GM18505 (cell line): ENCODE results near the gene CCDC150.
"Not testable (repeated sequence)": the region's sequence is repeated elsewhere in the genome, so short reads cannot be mapped to it uniquely, and the experiment has no call there.

ENCODE experiments used
- ATAC-seq: cut with Tn5 transposase; IDR thresholded peaks from one replicate; pipeline ENCODE4 v1.9.1; 2021; ENCODE audit not compliant: unreplicated experiment
- POLR2A ChIP-seq: IDR thresholded peaks from 4 replicates; pipeline ENCODE4 v1.6.1; 2011; ENCODE audit warnings: borderline replicate concordance; ENCODE audit not compliant: insufficient read depth, insufficient read length; ENCODE audit errors: extremely low read depth

The CCDC150 gene

DNA sequence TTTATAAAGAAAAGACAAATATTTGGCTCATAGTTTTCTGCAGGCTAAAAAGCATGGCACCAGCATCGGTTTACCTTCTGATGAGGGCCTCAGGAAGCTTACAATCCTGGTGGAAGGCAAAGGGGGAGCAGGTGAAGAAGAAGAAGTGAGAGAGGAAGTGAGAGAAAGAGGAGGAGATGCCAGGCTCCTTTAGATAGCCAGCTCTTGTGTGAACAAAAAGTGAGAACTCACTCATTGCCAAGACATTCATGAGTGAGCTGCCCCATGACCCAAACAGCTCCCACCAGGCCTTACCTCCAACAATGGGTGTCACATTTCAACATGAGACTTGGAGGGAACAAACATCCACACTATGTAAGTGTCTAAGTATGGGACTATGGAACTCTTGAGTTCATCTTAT is 14.3 kb downstream of the CCDC150 start:
- no peak for ATAC-seq
- no peak for TF ChIP-seq POLR2A

DNA sequence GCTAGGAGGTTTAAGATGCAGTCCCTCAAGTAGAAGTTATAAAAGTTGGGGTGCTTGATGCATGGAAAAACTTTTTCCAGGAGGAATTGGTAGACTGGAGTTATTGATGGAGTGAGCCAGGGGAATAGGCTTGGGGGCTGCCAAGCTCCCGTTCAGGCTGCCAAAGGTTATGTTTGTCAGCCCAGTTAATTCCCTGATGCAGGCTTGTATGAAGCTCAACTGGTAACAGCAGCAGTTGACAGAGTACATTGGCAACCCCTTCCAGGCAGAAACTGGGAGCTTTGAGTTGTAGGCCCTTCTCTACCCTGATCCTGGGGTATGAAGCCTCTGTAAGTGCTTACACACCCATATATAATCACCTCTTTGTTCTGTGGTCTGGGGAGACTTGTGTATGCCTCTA is 16.2 kb downstream of the CCDC150 start:
- TF ChIP-seq POLR2A, result no peak
- no peak for ATAC-seq

DNA sequence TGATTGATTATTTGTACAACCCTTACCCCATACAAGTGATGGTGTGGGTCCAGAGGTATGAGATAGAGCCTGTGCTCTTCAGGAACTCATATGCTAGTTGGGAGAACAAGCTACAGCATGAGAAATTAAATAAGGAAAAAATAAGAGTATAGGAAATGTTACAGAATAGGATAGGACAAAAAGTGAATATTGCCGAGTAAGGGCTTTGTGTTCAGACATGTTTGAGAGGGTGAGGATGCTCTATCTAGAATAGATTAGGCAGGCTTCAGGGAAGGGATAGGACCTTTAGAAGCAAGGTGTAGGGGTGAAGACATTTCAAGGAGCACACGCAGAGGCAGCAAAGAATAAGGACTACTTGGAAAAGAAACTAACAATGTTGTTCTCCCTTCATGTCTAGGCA is 17.8 kb downstream of the CCDC150 start:
- no peak for TF ChIP-seq POLR2A
- ATAC-seq, result no peak

DNA sequence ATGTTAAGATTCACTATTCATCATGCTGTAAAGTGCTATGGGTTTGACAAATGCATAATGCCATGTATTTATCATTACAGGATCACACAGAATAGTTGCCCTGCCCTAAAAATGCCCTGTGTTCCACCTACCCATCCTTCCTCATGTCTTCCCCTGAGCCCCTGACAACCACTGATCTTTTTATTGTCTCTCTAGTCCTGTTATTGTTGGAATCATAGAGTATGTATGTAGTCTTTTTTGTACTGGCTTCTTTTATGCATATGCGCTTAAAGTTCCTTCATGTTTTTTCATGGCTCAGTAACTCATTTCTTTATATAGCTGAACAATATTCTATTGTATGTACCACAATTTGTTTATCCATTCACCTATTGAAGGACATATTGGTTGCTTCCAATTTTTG is 20.3 kb downstream of the CCDC150 start:
- ATAC-seq, result no peak
- no peak for TF ChIP-seq POLR2A

DNA sequence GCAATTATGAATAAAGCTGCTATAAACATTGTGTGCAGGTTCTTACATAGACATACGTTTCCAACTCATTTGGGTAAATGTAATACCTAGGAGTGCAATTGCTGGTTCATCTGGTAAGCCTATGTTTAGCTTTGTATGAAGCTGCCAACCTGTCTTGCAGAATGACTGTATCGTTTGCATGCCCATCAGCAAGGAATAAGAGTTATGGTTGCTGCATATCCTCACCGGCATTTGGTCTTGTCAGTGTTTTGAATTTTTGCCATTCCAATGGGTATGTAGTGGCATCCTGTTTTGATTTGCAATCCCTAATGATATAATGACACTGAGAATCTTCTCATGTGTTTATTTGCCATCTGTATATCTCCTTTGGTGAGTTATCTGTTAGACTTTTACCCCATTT is 20.7 kb downstream of the CCDC150 start:
- TF ChIP-seq POLR2A, result no peak
- ATAC-seq, result no peak

GRCh38 chr2:196670342-196670741 is 30.8 kb downstream of the CCDC150 start:
- no peak for TF ChIP-seq POLR2A
- ATAC-seq, result no peak

DNA sequence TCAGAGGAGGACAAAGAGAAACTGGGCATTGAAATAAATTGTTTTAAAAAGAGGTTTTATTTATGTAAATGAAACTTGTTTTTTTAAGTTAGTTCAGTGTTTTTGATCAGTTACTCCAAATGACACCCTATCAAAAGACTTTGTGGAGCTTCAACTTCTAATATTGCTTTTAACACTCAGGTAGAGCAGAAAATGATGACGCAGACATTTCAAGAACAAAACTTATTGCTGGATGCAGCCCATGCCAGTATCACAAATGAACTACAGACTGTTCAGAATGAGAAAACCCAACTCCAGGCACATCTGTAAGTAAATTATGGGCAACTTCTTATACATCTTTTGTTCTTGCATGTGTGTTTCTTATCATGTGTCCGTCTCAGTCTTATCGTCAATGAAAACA is 36.4 kb downstream of the CCDC150 start:
- no peak for TF ChIP-seq POLR2A
- ATAC-seq, result no peak

- no peak for ATAC-seq
- no peak for TF ChIP-seq POLR2A
These were observed 37.9 kb downstream of the CCDC150 start for GRCh38 chr2:196677404-196677803.

- ATAC-seq, result no peak
- no peak for TF ChIP-seq POLR2A
These were observed 39.9 kb downstream of the CCDC150 start for GRCh38 chr2:196679368-196679767.

DNA sequence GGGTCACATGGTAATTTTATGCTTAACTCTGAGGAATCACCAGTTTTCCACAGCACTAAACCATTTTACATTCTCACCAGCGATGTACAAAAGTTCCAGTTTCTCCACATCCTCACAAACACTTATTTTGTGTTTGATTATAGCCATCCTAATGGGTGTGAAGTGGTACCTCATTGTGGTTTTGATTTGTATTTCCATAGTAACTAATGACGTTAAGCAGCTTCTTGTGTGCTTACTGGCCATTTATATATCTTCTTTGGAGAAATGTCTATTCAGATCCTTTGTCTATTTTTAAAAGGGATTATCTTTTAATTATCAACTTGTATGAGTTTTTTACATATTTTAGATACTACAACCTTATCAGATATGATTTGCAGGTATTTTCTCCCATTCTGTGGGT is 42.0 kb downstream of the CCDC150 start:
- TF ChIP-seq POLR2A, result no peak
- ATAC-seq, result no peak

- no peak for TF ChIP-seq POLR2A
- ATAC-seq, result no peak
These were observed 46.3 kb downstream of the CCDC150 start for GRCh38 chr2:196685792-196686191.

- not testable (repeated sequence) for ATAC-seq
These were observed 47.2 kb downstream of the CCDC150 start for GRCh38 chr2:196686737-196687136.

- ATAC-seq, result no peak
- no peak for TF ChIP-seq POLR2A
These were observed 57.0 kb downstream of the CCDC150 start for GRCh38 chr2:196696423-196697079.

GRCh38 chr2:196697825-196698224 is 58.3 kb downstream of the CCDC150 start:
- no peak for ATAC-seq
- no peak for TF ChIP-seq POLR2A

DNA sequence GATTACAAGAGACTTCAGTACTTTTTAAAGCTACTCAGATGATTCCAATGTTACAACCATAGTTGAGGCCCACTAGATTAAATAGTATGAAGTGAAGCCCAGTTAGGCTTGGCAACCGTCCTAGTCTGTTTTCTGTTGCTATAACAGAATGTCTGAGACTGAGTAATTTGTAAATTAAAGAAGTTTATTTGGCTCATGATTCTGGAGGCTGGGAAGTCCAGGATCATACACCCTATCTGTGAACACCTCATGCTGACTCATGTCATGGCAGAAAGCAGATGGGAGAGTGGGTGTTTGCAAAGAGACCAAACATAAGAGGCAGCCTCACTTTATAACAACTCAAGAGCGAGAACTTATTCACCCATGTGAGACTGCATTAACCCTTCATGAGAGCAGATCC is 63.1 kb downstream of the CCDC150 start:
- no peak for TF ChIP-seq POLR2A
- ATAC-seq, result no peak
